HEK293 (cell line): ENCODE data around the gene FOXJ2.

Source experiments
- CTCF ChIA-PET: fragments of 350-600 bp; formaldehyde crosslinking; extraction: SDS; loops from one replicate; lab custom pipeline; 2021; ENCODE audit warnings: antibody characterized with exemption; lab: Yijun Ruan, JAX
- POLR2A ChIA-PET: fragments of 300-600 bp; formaldehyde crosslinking; extraction: SDS; loops from one replicate; lab custom pipeline; 2020; ENCODE audit warnings: antibody characterized with exemption, inconsistent platforms; lab: Yijun Ruan, JAX
- H3K27ac ChIP-seq: fragments of 200-500 bp; sonication (Bioruptor generic); 2 replicates; pipeline ENCODE4 v1.5.1; 2014; ENCODE audit warnings: low read depth, low read length, control low read depth, inconsistent platforms; ENCODE audit errors: extremely low read depth
- H3K36me3 ChIP-seq, 2 experiments: fragments of 200-500 bp in 1 of 2; sonication (Bioruptor generic) in 1 of 2; 1 replicate in 1 of 2; 2 replicates in 1 of 2; pipeline ENCODE4 v1.5.1; 2014 to 2017; ENCODE audit warnings: inconsistent platforms in 2 of 2, low read length in 2 of 2; ENCODE audit not compliant: control insufficient read depth in 2 of 2, insufficient read depth in 1 of 2
- H3K4me1 ChIP-seq: fragments of 200-500 bp; sonication (Bioruptor generic); 2 replicates; pipeline ENCODE4 v1.5.1; 2014; ENCODE audit warnings: mild to moderate bottlenecking, low read length, inconsistent platforms; ENCODE audit not compliant: control insufficient read depth, insufficient read depth
- H3K4me3 ChIP-seq: 2 replicates; pipeline ENCODE4 v1.5.1; 2011; ENCODE audit warnings: low read depth, mild to moderate bottlenecking, control low read depth, low read length, moderate library complexity
- H3K9me3 ChIP-seq: fragments of 200-500 bp; sonication (Bioruptor generic); 2 replicates; pipeline ENCODE4 v1.5.1; 2014; ENCODE audit warnings: low read depth, low read length, inconsistent platforms; ENCODE audit not compliant: control insufficient read depth, insufficient read depth
- ELK4 ChIP-seq: IDR thresholded peaks from 2 replicates; pipeline ENCODE4 v1.6.1; 2011; ENCODE audit warnings: mild to moderate bottlenecking, low read depth, low read length, borderline replicate concordance
- KLF16 ChIP-seq: fragments of 450-650 bp; formaldehyde crosslinking; IDR thresholded peaks from 2 replicates; pipeline ENCODE4 v1.5.1; 2017; ENCODE audit warnings: missing biosample characterization, missing genetic modification characterization
- PRDM1 ChIP-seq: fragments of 450-650 bp; formaldehyde crosslinking; IDR thresholded peaks from 2 replicates; pipeline ENCODE4; 2016; ENCODE audit warnings: missing biosample characterization, missing genetic modification characterization
- RBAK ChIP-seq: fragments of 450-650 bp; formaldehyde crosslinking; IDR thresholded peaks from 2 replicates; pipeline ENCODE4 v1.5.1; 2016; ENCODE audit warnings: missing biosample characterization, missing genetic modification characterization
- REST ChIP-seq: fragments of 450-650 bp; formaldehyde crosslinking; IDR thresholded peaks from 2 replicates; pipeline ENCODE4 v1.5.1; 2016; ENCODE audit warnings: missing biosample characterization, missing genetic modification characterization
- SP7 ChIP-seq: fragments of 450-650 bp; formaldehyde crosslinking; IDR thresholded peaks from 2 replicates; pipeline ENCODE4 v1.5.1; 2016; ENCODE audit warnings: missing biosample characterization, missing genetic modification characterization
- ZBTB1 ChIP-seq: fragments of 450-650 bp; formaldehyde crosslinking; IDR thresholded peaks from 2 replicates; pipeline ENCODE4 v1.5.1; 2016; ENCODE audit warnings: missing biosample characterization, missing genetic modification characterization
- ZBTB44 ChIP-seq: fragments of 450-650 bp; IDR thresholded peaks from 2 replicates; pipeline ENCODE4 v1.5.1; 2018; ENCODE audit warnings: missing biosample characterization, mild to moderate bottlenecking, missing genetic modification characterization
- ZNF112 ChIP-seq: fragments of 450-650 bp; formaldehyde crosslinking; IDR thresholded peaks from 2 replicates; pipeline ENCODE4 v1.5.0; 2017; ENCODE audit warnings: missing biosample characterization, missing genetic modification characterization
- ZNF26 ChIP-seq: fragments of 450-650 bp; formaldehyde crosslinking; IDR thresholded peaks from 2 replicates; pipeline ENCODE4 v1.5.1; 2016; ENCODE audit warnings: missing biosample characterization, missing genetic modification characterization
- ZNF324 ChIP-seq: fragments of 450-650 bp; formaldehyde crosslinking; IDR thresholded peaks from 2 replicates; pipeline ENCODE4 v1.5.1; 2016; ENCODE audit warnings: missing biosample characterization, missing genetic modification characterization
- ZNF37A ChIP-seq: fragments of 450-650 bp; IDR thresholded peaks from 2 replicates; pipeline ENCODE4 v1.5.1; 2018; ENCODE audit warnings: missing biosample characterization, missing genetic modification characterization
- ZNF398 ChIP-seq: fragments of 450-650 bp; formaldehyde crosslinking; IDR thresholded peaks from 2 replicates; pipeline ENCODE4 v1.5.1; 2017; ENCODE audit warnings: missing biosample characterization, missing genetic modification characterization
- ZNF449 ChIP-seq: fragments of 450-650 bp; formaldehyde crosslinking; IDR thresholded peaks from 2 replicates; pipeline ENCODE4 v1.5.1; 2017; ENCODE audit warnings: missing biosample characterization, mild to moderate bottlenecking, missing genetic modification characterization, moderate library complexity
- ZNF48 ChIP-seq: fragments of 450-650 bp; formaldehyde crosslinking; IDR thresholded peaks from 2 replicates; pipeline ENCODE4 v1.5.1; 2016; ENCODE audit warnings: missing biosample characterization, missing genetic modification characterization
- ZNF521 ChIP-seq: fragments of 450-650 bp; formaldehyde crosslinking; IDR thresholded peaks from 2 replicates; pipeline ENCODE4 v1.5.1; 2017; ENCODE audit warnings: missing biosample characterization, mild to moderate bottlenecking, missing genetic modification characterization
- ZNF558 ChIP-seq: fragments of 450-650 bp; formaldehyde crosslinking; IDR thresholded peaks from 2 replicates; pipeline ENCODE4 v1.5.1; 2016; ENCODE audit warnings: missing biosample characterization, missing genetic modification characterization
- ZNF596 ChIP-seq: fragments of 450-650 bp; IDR thresholded peaks from 2 replicates; pipeline ENCODE4 v1.5.0; 2018; ENCODE audit warnings: missing biosample characterization, mild to moderate bottlenecking, missing genetic modification characterization, moderate library complexity
- ZNF626 ChIP-seq: fragments of 450-650 bp; sonication (Bioruptor Pico); formaldehyde crosslinking; IDR thresholded peaks from 2 replicates; pipeline ENCODE4 v1.5.1; 2018; ENCODE audit warnings: missing biosample characterization, missing genetic modification characterization, inconsistent platforms
- ZNF629 ChIP-seq: fragments of 450-650 bp; formaldehyde crosslinking; IDR thresholded peaks from 2 replicates; pipeline ENCODE4 v1.5.1; 2017; ENCODE audit warnings: missing biosample characterization, missing genetic modification characterization

Gene FOXJ2

GRCh38 chr12:8076366-8076765 is 43.9 kb downstream of the FOXJ2 start:
- no peak for TF ChIP-seq KLF16 (tag by site-specific recombination)
- no peak for TF ChIP-seq ZNF449
- no peak for TF ChIP-seq RBAK (tag by site-specific recombination)
- TF ChIP-seq ZNF626 (tag by site-specific recombination), result no peak
- TF ChIP-seq ZNF324 (tag by site-specific recombination), result no peak
- no peak for TF ChIP-seq ZNF521 (tag by site-specific recombination)
- TF ChIP-seq ZNF398, result no peak
- TF ChIP-seq ZNF112, result no peak
- TF ChIP-seq ZNF48 (tag by site-specific recombination), result no peak
- no peak for TF ChIP-seq ELK4
- TF ChIP-seq ZNF558 (tag by site-specific recombination), result no peak
- no peak for TF ChIP-seq ZBTB1 (tag by site-specific recombination)
- TF ChIP-seq PRDM1 (tag by site-specific recombination), result no peak
- Histone ChIP-seq H3K9me3 (no peaks in the 10 kb centered on the region), H3K4me3 (no peak overlapping the region), H3K36me3 (no peaks in the 10 kb centered on the region), H3K27ac (no peak overlapping the region), H3K4me1 (peaks cover 14% of the 10 kb centered on the region)
- ChIA-PET CTCF (interaction anchor here (0.9 to 5.4 kb wide), 7 partner anchors 13 to 221 kb away, joined by 3 to 92 read pairs (median 6); no protein-coding TSS in a partner anchor), POLR2A (interaction anchor here (0.5 kb wide), 2 partner anchors 10 to 140 kb away, joined by 3 to 4 read pairs; partner anchors contain the start of gene C3AR1)

- Histone ChIP-seq H3K36me3 (no peaks in the 10 kb centered on the region), H3K4me3 (no peak overlapping the region), H3K4me1 (peaks cover 14% of the 10 kb centered on the region), H3K9me3 (no peaks in the 10 kb centered on the region), H3K27ac (no peak overlapping the region)
- ChIA-PET CTCF (interaction anchor here (1.0 to 5.4 kb wide), 11 partner anchors 11 to 222 kb away, joined by 3 to 92 read pairs (median 6); partner anchors contain the start of gene C3AR1), POLR2A (interaction anchor here (0.5 to 1.3 kb wide), 3 partner anchors 11 to 144 kb away, joined by 3 to 6 read pairs (median 4); partner anchors contain the start of gene C3AR1)
- TF ChIP-seq ZNF26 (no peak), ZNF596 (tag by site-specific recombination) (no peak), ZNF37A (tag by site-specific recombination) (no peak), ZBTB44 (tag by site-specific recombination) (no peak), ZNF558 (tag by site-specific recombination) (peak; percentile 59; the same call in 1 of the 2 replicates), REST (no peak), SP7 (tag by site-specific recombination) (peak; percentile 74), ZNF449 (no peak), ZNF629 (tag by site-specific recombination) (peak; percentile 55; the same call in 1 of the 2 replicates), ZNF48 (tag by site-specific recombination) (no peak), ZNF521 (tag by site-specific recombination) (no peak)
Measured at GRCh38 chr12:8077207-8077606, 44.7 kb downstream of the FOXJ2 start.
